Thoracic aorta (tissue), 2 donors: ENCODE data around the gene C14orf93. TPM values are rescaled to one million over a fixed set of nuclear protein-coding genes. Genes with fewer than 3 reads are reported as not detected.

ENCODE experiments used
- ATAC-seq: fragments of 150-250 bp; one replicate; pipeline ENCODE4 v1.8.0; 2017; ENCODE audit warnings: low read depth; ENCODE audit not compliant: insufficient number of reproducible peaks, low FRiP score
- DNase-seq: peaks from one replicate; pipeline ENCODE4 v3.0.0-alpha.2; 2020; ENCODE audit warnings: low spot score
- H3K27ac ChIP-seq, 2 donors: fragments of 200-600 bp; sonication (generic); 1 replicate in 1 of 2; 2 replicates in 1 of 2; pipeline ENCODE4 v1.5.1; 2016; ENCODE audit warnings: mild to moderate bottlenecking in 2 of 2, moderate library complexity in 2 of 2
- H3K27me3 ChIP-seq: fragments of 200-600 bp; sonication (generic); replicated peaks from 2 replicates; pipeline ENCODE4 v1.6.0; 2016; ENCODE audit warnings: mild to moderate bottlenecking; ENCODE audit not compliant: insufficient read depth
- H3K36me3 ChIP-seq: fragments of 200-600 bp; sonication (generic); one replicate; pipeline ENCODE4 v1.5.1; 2016
- H3K4me1 ChIP-seq, 2 donors: fragments of 200-600 bp; sonication (generic); 1 replicate in 1 of 2; 2 replicates in 1 of 2; pipeline versions ENCODE4 v1.5.1 to v1.6.0; 2016; ENCODE audit warnings: low read depth in 2 of 2, mild to moderate bottlenecking in 1 of 2; ENCODE audit not compliant: control insufficient read depth in 1 of 2
- H3K4me3 ChIP-seq: fragments of 200-600 bp; sonication (generic); 2 replicates; pipeline ENCODE4 v1.5.1; 2016; ENCODE audit warnings: mild to moderate bottlenecking
- H3K9me3 ChIP-seq: fragments of 200-600 bp; sonication (generic); 2 replicates; pipeline ENCODE4 v1.5.1; 2016
- total RNA-seq, 2 donors: library from RNA; depleted of rRNA; stranded (reverse); fragments of >200 nt; gene quantifications; one replicate each; pipeline versions ENCODE4 v1.1.0 to v1.2.3, GENCODE V29; 2016
- TF ChIP-seq, protein P1 (sequence below): fragments of 200-600 bp; sonication (generic); IDR thresholded peaks from one replicate; pipeline ENCODE4 v1.5.1; 2019; ENCODE audit warnings: antibody characterized with exemption

The C14orf93 gene
- total RNA-seq, 2 donors from 2014 or later: 9.3 to 19.7 TPM

DNA sequence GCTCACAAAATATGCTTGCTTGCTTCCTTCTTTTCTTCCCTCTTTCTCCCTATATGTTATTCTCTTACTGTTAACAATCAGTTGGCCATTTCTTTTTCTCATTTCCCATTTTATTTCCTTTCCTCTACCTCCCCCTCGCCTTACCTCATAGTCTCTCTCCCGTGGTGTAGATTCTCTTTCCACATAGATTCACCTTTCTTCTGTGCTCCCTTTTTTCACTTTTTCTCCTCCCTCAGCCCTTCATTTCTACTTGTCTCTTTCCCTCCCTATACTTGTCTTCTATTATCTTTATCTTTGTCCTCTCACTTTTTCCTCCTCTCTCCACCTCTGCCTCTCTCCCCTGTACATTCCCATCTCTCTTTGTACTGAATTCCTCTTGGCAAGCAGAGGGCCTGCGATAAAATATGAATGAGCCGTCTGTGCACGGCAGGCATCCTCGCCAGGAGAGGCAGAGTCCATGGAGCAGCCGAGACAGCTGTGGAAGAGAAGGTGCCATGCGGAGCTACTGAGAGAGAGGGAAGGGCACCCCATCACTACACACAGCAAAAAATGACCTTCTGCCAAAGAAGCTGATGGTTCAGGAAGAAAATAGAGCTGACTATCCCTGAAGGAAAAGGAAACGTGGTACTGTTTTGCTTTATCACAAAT, 12.1 kb downstream of the C14orf93 start:
- H3K4me3 ChIP-seq: no peak overlapping the region
- H3K4me1 ChIP-seq: peaks cover 0 to 5% of the 10 kb centered on the region in 2 donors
- no peak for ATAC-seq
- TF ChIP-seq, protein P1, sequence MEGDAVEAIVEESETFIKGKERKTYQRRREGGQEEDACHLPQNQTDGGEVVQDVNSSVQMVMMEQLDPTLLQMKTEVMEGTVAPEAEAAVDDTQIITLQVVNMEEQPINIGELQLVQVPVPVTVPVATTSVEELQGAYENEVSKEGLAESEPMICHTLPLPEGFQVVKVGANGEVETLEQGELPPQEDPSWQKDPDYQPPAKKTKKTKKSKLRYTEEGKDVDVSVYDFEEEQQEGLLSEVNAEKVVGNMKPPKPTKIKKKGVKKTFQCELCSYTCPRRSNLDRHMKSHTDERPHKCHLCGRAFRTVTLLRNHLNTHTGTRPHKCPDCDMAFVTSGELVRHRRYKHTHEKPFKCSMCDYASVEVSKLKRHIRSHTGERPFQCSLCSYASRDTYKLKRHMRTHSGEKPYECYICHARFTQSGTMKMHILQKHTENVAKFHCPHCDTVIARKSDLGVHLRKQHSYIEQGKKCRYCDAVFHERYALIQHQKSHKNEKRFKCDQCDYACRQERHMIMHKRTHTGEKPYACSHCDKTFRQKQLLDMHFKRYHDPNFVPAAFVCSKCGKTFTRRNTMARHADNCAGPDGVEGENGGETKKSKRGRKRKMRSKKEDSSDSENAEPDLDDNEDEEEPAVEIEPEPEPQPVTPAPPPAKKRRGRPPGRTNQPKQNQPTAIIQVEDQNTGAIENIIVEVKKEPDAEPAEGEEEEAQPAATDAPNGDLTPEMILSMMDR: no peak
- no peaks in the 10 kb centered on the region for H3K36me3 ChIP-seq
- no peak for DNase-seq
- H3K27me3 ChIP-seq: no peaks in the 10 kb centered on the region
- H3K9me3 ChIP-seq: no peaks in the 10 kb centered on the region
- no peak overlapping the region for H3K27ac ChIP-seq

DNA sequence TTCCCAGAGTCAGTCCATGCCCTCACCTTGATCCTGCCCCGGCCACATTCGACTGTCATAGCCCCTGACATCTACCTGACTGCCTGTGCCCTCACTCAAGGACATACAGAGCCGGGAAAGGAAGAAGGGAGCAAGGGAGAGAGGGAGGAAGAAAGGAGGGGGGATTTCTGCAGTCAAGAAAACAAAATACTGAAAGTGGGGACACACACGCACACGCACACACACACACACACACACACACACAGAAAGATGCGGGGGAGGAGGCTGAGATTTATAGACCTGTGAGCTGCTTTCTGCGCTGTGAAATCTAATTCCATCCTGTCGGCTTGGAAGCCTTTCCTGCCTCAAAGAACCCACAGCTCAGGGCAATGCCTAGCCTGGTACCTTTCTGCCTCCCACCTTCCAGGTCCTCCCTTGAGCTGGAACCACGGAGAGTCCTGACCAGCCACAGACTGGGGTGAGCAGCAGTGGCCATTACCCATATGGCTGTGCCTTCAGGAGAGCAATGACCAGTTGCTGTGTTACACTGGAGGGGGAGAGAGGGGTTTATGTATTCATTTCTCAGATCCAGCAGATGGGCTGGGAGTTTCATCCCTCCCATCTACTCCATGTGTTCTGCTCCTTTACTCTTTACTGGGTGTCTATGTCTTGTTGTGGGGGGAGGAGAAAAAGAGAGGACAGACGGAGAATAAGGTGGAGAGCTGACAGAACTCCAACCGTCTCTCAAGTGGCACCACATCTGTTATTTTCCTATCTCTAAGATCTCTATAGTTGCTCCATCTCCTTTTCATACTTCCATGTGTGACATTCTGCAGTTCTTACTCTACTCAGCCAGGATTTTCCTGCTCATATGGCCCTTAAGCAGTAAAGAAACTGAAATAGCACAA, 12.9 kb downstream of the C14orf93 start:
- peaks cover 0 to 5% of the 10 kb centered on the region in 2 donors for H3K4me1 ChIP-seq
- TF ChIP-seq, protein P1: no peak
- no peak overlapping the region for H3K27ac ChIP-seq
- no peaks in the 10 kb centered on the region for H3K27me3 ChIP-seq
- no peak overlapping the region for H3K4me3 ChIP-seq
- ATAC-seq (no peak), DNase-seq (no peak)
- no peaks in the 10 kb centered on the region for H3K9me3 ChIP-seq
- H3K36me3 ChIP-seq: no peaks in the 10 kb centered on the region

GRCh38 chr14:22995889-22996625, 13.9 kb downstream of the C14orf93 start:
- H3K9me3 ChIP-seq: no peaks in the 10 kb centered on the region
- H3K27ac ChIP-seq: no peak overlapping the region
- ATAC-seq: no peak
- TF ChIP-seq, protein P1: no peak
- H3K4me3 ChIP-seq: no peak overlapping the region
- DNase-seq: no peak
- peaks cover 0 to 5% of the 10 kb centered on the region in 2 donors for H3K4me1 ChIP-seq
- no peaks in the 10 kb centered on the region for H3K27me3 ChIP-seq
- H3K36me3 ChIP-seq: no peaks in the 10 kb centered on the region

DNA sequence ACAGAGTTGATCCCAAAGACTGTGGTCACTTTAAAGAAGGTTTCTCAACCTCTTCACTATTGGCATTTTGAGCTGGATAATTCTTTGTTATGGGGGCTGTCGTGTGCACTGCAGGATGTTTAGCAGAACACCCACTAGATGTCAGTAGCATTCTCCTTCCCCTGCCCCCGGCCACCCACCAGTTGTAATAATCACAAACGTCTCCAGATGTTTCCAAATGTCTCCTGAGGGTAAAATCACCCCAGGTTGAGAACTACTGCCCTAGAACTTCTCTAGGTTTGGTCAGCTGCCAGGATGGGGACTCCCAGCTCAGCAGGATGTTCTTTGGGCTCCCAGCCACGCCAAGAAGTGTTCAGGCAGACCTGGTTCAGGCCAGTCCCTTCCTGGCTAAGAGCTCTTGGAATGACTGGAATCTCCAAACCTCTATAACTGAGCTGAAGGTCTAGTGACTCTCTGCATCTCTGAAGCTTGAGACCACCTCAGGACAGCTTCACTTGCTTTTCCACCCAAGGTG, 15.1 kb downstream of the C14orf93 start:
- no peak overlapping the region for H3K27ac ChIP-seq
- ATAC-seq: no peak
- DNase-seq: no peak
- no peaks in the 10 kb centered on the region for H3K9me3 ChIP-seq
- no peak overlapping the region for H3K4me3 ChIP-seq
- TF ChIP-seq, protein P1: peak; percentile 41
- no peaks in the 10 kb centered on the region for H3K27me3 ChIP-seq
- peaks cover 0 to 5% of the 10 kb centered on the region in 2 donors for H3K4me1 ChIP-seq
- no peaks in the 10 kb centered on the region for H3K36me3 ChIP-seq
